CD8-positive, alpha-beta memory T cell (primary cell): ENCODE results near the gene HS6ST3. TPM values are rescaled to one million over a fixed set of nuclear protein-coding genes. Genes with fewer than 3 reads are reported as not detected.

Experiments
- CTCF ChIA-PET: fragments of 350-600 bp; sonication (Branson Sonifier 250); formaldehyde crosslinking; loops from one replicate; lab custom pipeline; 2021; ENCODE audit warnings: antibody characterized with exemption; lab: Charles Lee
- POLR2A ChIA-PET: fragments of 350-600 bp; sonication (Branson Sonifier 250); formaldehyde crosslinking; loops from one replicate; lab custom pipeline; 2021; ENCODE audit warnings: antibody characterized with exemption; lab: Charles Lee
- DNase-seq, 5 donors: peaks; one replicate each; pipeline versions ENCODE4 v3.0.0 to v3.0.0-alpha.2; 2020 to 2022; ENCODE audit warnings: mixed read lengths in 1 of 5
- H3K27ac ChIP-seq: one replicate; pipeline ENCODE4 v1.7.0; 2013; ENCODE audit warnings: low read depth, mild to moderate bottlenecking, low read length, moderate library complexity
- H3K27me3 ChIP-seq: 2 replicates; pipeline ENCODE4 v1.7.0; 2013; ENCODE audit warnings: low read length, mild to moderate bottlenecking; ENCODE audit not compliant: insufficient read depth, poor library complexity, severe bottlenecking
- H3K36me3 ChIP-seq: 2 replicates; pipeline ENCODE4 v1.7.0; 2013; ENCODE audit warnings: mild to moderate bottlenecking, low read length, moderate library complexity; ENCODE audit not compliant: insufficient read depth
- H3K4me1 ChIP-seq: 2 replicates; pipeline ENCODE4 v1.7.0; 2013; ENCODE audit warnings: mild to moderate bottlenecking, low read length, moderate library complexity; ENCODE audit not compliant: insufficient read depth
- H3K4me3 ChIP-seq: 2 replicates; pipeline ENCODE4 v1.7.0; 2013; ENCODE audit warnings: mild to moderate bottlenecking, low read length
- H3K9me3 ChIP-seq: 2 replicates; pipeline ENCODE4 v1.7.0; 2013; ENCODE audit warnings: mild to moderate bottlenecking, low read length
- H3K27ac Mint-ChIP-seq, 8 donors: one replicate each; pipeline ENCODE4 v1.8.0; 2020 to 2021; ENCODE audit warnings: mixed read lengths in 8 of 8, mild to moderate bottlenecking in 6 of 8, inconsistent platforms in 3 of 8, moderate library complexity in 3 of 8
- H3K27me3 Mint-ChIP-seq, 2 donors: one replicate each; pipeline ENCODE4 v1.8.0; 2020 to 2021; ENCODE audit warnings: mixed read lengths in 2 of 2, mild to moderate bottlenecking in 1 of 2, moderate library complexity in 1 of 2
- H3K36me3 Mint-ChIP-seq, 3 donors: one replicate each; pipeline ENCODE4 v1.8.0; 2020 to 2021; ENCODE audit warnings: mixed read lengths in 3 of 3, inconsistent platforms in 1 of 3, mild to moderate bottlenecking in 1 of 3
- H3K4me1 Mint-ChIP-seq, 3 donors: one replicate each; pipeline ENCODE4 v1.8.0; 2020 to 2021; ENCODE audit warnings: mixed read lengths in 3 of 3, inconsistent platforms in 1 of 3, mild to moderate bottlenecking in 1 of 3
- H3K4me3 Mint-ChIP-seq, 7 donors: one replicate each; pipeline ENCODE4 v1.8.0; 2020 to 2021; ENCODE audit warnings: mixed read lengths in 7 of 7, mild to moderate bottlenecking in 6 of 7, moderate library complexity in 4 of 7, inconsistent platforms in 2 of 7
- H3K9me3 Mint-ChIP-seq, 5 donors: one replicate each; pipeline ENCODE4 v1.8.0; 2020 to 2022; ENCODE audit warnings: mixed read lengths in 5 of 5, mild to moderate bottlenecking in 3 of 5, moderate library complexity in 2 of 5, inconsistent platforms in 1 of 5
- polyA plus RNA-seq: library from polyadenylated mRNA; unstranded; fragments of 300-500 nt; fragmentation: Illumina TruSeq; gene quantifications from one replicate; pipeline ENCODE4 v1.2.3, GENCODE V29; 2021
- total RNA-seq, 2 experiments: library from RNA; stranded (reverse); gene quantifications; one replicate each; pipeline ENCODE4 v1.2.3, GENCODE V29; 2021

The HS6ST3 gene
- total and polyA plus RNA-seq, 3 experiments from 2014 or later, result not detected

- Histone ChIP-seq H3K27me3 (peaks cover 7% of the 10 kb centered on the region), H3K4me1 (no peaks in the 10 kb centered on the region), H3K36me3 (no peaks in the 10 kb centered on the region), H3K9me3 (no peaks in the 10 kb centered on the region), H3K4me3 (no peak within 1 kb of the TSS), H3K27ac (no peak within 1 kb of the TSS)
- ChIA-PET CTCF (no interaction called here), POLR2A (no interaction called here)
- DNase-seq, result no peak
- Mint-ChIP-seq H3K4me1 (peaks cover 0 to 10% (median 4%) of the 10 kb centered on the region in 3 donors), H3K4me3 (peak within 1 kb of the TSS in 3 of 7 donors; percentile 29 to 57 (median 50)), H3K9me3 (peaks cover 3 to 28% (median 15%) of the 10 kb centered on the region in 5 donors), H3K27ac (no peak within 1 kb of the TSS), H3K27me3 (peaks cover 21 to 41% of the 10 kb centered on the region in 2 donors), H3K36me3 (no peaks in the 10 kb centered on the region)
These were observed 36.8 kb upstream of the HS6ST3 start, which contains the start of gene UGGT2 for GRCh38 chr13:96053003-96053703. TSS of gene UGGT2 (minus strand) at chr13:96053401. CDS start at chr13:96053312, 89 bp downstream.

- POLR2A ChIA-PET, result no interaction called here
- Mint-ChIP-seq H3K9me3 (peaks cover 2 to 7% (median 4%) of the 10 kb centered on the region in 5 donors), H3K4me1 (no peaks in the 10 kb centered on the region), H3K4me3 (no peak overlapping the region), H3K36me3 (peaks cover 0 to 2% (median 0%) of the 10 kb centered on the region in 3 donors), H3K27ac (no peak overlapping the region), H3K27me3 (no peaks in the 10 kb centered on the region)
- no peak for DNase-seq
- Histone ChIP-seq H3K27me3 (no peaks in the 10 kb centered on the region), H3K9me3 (no peaks in the 10 kb centered on the region), H3K4me1 (no peaks in the 10 kb centered on the region), H3K27ac (no peak overlapping the region), H3K4me3 (no peak overlapping the region), H3K36me3 (no peaks in the 10 kb centered on the region)
- CTCF ChIA-PET, result no interaction called here
These were observed 24.1 kb upstream of the HS6ST3 start for GRCh38 chr13:96065849-96066248.

- CTCF ChIA-PET, result no interaction called here
- Mint-ChIP-seq H3K36me3 (no peaks in the 10 kb centered on the region), H3K4me3 (no peak overlapping the region), H3K9me3 (peaks cover 4 to 7% (median 6%) of the 10 kb centered on the region in 5 donors), H3K27ac (no peak overlapping the region), H3K27me3 (no peaks in the 10 kb centered on the region), H3K4me1 (no peaks in the 10 kb centered on the region)
- no peaks in the 10 kb centered on the region for H3K4me1 ChIP-seq
- no peak overlapping the region for H3K4me3 ChIP-seq
- no peak for DNase-seq
- no peaks in the 10 kb centered on the region for H3K9me3 ChIP-seq
- no peak overlapping the region for H3K27ac ChIP-seq
- POLR2A ChIA-PET, result no interaction called here
- H3K36me3 ChIP-seq, result no peaks in the 10 kb centered on the region
- H3K27me3 ChIP-seq, result no peaks in the 10 kb centered on the region
These were observed 21.2 kb upstream of the HS6ST3 start for GRCh38 chr13:96068729-96069128.

- Histone ChIP-seq H3K4me3 (no peak overlapping the region), H3K4me1 (no peaks in the 10 kb centered on the region), H3K36me3 (no peaks in the 10 kb centered on the region), H3K27me3 (no peaks in the 10 kb centered on the region), H3K9me3 (no peaks in the 10 kb centered on the region), H3K27ac (no peak overlapping the region)
- Mint-ChIP-seq H3K27me3 (no peaks in the 10 kb centered on the region), H3K4me1 (no peaks in the 10 kb centered on the region), H3K4me3 (no peak overlapping the region), H3K27ac (peak overlapping the region in 1 of 8 donors; percentile 27), H3K36me3 (no peaks in the 10 kb centered on the region), H3K9me3 (peaks cover 3 to 6% (median 4%) of the 10 kb centered on the region in 5 donors)
- ChIA-PET CTCF (no interaction called here), POLR2A (no interaction called here)
- DNase-seq, result no peak
These were observed 18.4 kb upstream of the HS6ST3 start for GRCh38 chr13:96071504-96071903.

GRCh38 chr13:96072392-96072791 lies 17.5 kb upstream of the HS6ST3 start:
- DNase-seq, result no peak
- Histone ChIP-seq H3K4me3 (no peak overlapping the region), H3K27ac (no peak overlapping the region), H3K9me3 (no peaks in the 10 kb centered on the region), H3K36me3 (no peaks in the 10 kb centered on the region), H3K4me1 (no peaks in the 10 kb centered on the region), H3K27me3 (no peaks in the 10 kb centered on the region)
- no peak overlapping the region for H3K27ac Mint-ChIP-seq
- no peaks in the 10 kb centered on the region for H3K4me1 Mint-ChIP-seq
- ChIA-PET POLR2A (no interaction called here), CTCF (no interaction called here)
- H3K27me3 Mint-ChIP-seq, result peaks cover 0 to 3% of the 10 kb centered on the region in 2 donors
- H3K4me3 Mint-ChIP-seq, result no peak overlapping the region
- peaks cover 3 to 6% (median 4%) of the 10 kb centered on the region in 5 donors for H3K9me3 Mint-ChIP-seq
- no peaks in the 10 kb centered on the region for H3K36me3 Mint-ChIP-seq

GRCh38 chr13:96075953-96076543 lies 13.9 kb upstream of the HS6ST3 start:
- CTCF ChIA-PET, result no interaction called here
- Mint-ChIP-seq H3K4me1 (no peaks in the 10 kb centered on the region), H3K27ac (no peak overlapping the region), H3K9me3 (peaks cover 0 to 6% (median 0%) of the 10 kb centered on the region in 5 donors), H3K27me3 (peaks cover 0 to 3% of the 10 kb centered on the region in 2 donors), H3K4me3 (no peak overlapping the region), H3K36me3 (no peaks in the 10 kb centered on the region)
- DNase-seq, result no peak
- Histone ChIP-seq H3K9me3 (no peaks in the 10 kb centered on the region), H3K4me1 (no peaks in the 10 kb centered on the region), H3K27ac (no peak overlapping the region), H3K27me3 (no peaks in the 10 kb centered on the region), H3K4me3 (no peak overlapping the region), H3K36me3 (no peaks in the 10 kb centered on the region)
- POLR2A ChIA-PET, result no interaction called here

- Mint-ChIP-seq H3K27me3 (peaks cover 0 to 3% of the 10 kb centered on the region in 2 donors), H3K9me3 (peaks cover 0 to 3% (median 0%) of the 10 kb centered on the region in 5 donors), H3K4me3 (no peak overlapping the region), H3K4me1 (no peaks in the 10 kb centered on the region), H3K36me3 (peaks cover 0 to 1% (median 0%) of the 10 kb centered on the region in 3 donors), H3K27ac (no peak overlapping the region)
- Histone ChIP-seq H3K27me3 (no peaks in the 10 kb centered on the region), H3K36me3 (no peaks in the 10 kb centered on the region), H3K4me3 (no peak overlapping the region), H3K4me1 (no peaks in the 10 kb centered on the region), H3K27ac (no peak overlapping the region), H3K9me3 (no peaks in the 10 kb centered on the region)
- POLR2A ChIA-PET, result no interaction called here
- DNase-seq, result no peak
- CTCF ChIA-PET, result no interaction called here
These were observed 9.2 kb upstream of the HS6ST3 start for GRCh38 chr13:96080676-96081075.

GRCh38 chr13:96081888-96082287 lies 8.0 kb upstream of the HS6ST3 start:
- H3K27ac Mint-ChIP-seq, result no peak overlapping the region
- no peak overlapping the region for H3K4me3 ChIP-seq
- no peaks in the 10 kb centered on the region for H3K4me1 ChIP-seq
- CTCF ChIA-PET, result no interaction called here
- H3K4me3 Mint-ChIP-seq, result no peak overlapping the region
- H3K27me3 Mint-ChIP-seq, result peaks cover 3 to 6% of the 10 kb centered on the region in 2 donors
- DNase-seq, result no peak
- no peaks in the 10 kb centered on the region for H3K9me3 ChIP-seq
- no peaks in the 10 kb centered on the region for H3K36me3 ChIP-seq
- POLR2A ChIA-PET, result no interaction called here
- H3K27me3 ChIP-seq, result no peaks in the 10 kb centered on the region
- no peak overlapping the region for H3K27ac ChIP-seq
- peaks cover 0 to 1% (median 0%) of the 10 kb centered on the region in 3 donors for H3K36me3 Mint-ChIP-seq
- no peaks in the 10 kb centered on the region for H3K4me1 Mint-ChIP-seq
- H3K9me3 Mint-ChIP-seq, result peaks cover 0 to 3% (median 2%) of the 10 kb centered on the region in 5 donors
